ENCODE data around the gene CKAP2. TPM values are rescaled to one million over a fixed set of nuclear protein-coding genes. Genes with fewer than 3 reads are reported as not detected.
"Not testable (repeated sequence)": the region's sequence is repeated elsewhere in the genome, so short reads cannot be mapped to it uniquely, and the experiment has no call there.

CKAP2 gene
- total RNA-seq, 1 experiment from 2014 or later: 75.3 TPM

DNA sequence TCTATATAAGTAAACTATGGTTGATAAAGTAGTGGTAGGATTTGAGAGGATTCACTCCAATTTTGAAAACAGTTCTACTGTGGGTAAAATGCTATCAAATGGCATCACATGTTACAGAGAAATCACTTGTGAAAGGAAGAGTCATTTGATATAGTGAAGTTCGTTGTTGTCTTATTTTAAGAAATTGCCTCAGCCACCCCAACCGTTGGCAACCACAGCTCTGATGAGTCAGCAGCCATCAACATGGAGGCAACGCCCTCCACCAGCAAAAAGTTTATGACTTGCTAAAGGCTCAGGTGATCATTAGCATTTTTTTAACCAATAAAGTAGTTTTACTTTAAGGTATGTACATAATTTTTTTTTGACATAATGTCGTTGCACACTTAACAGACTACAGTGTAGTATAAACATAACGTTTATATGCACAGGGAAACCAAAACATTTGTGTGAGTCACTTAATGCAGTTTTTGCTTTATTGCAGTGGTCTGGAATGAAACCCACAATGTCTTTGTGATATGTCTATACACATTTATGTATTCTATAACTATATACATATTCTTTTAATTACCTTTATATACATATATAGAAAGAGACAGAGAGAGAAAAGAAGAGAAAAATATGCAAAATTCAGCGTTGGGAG is 58.8 kb downstream of the CKAP2 start:
- DNase-seq (ENCODE audit: low spot score); in situ Hi-C loops (cut with HindIII; ENCODE audit: low sequenced_read_pairs): not testable (repeated sequence)

- in situ Hi-C loops (cut with HindIII; ENCODE audit: low sequenced_read_pairs); DNase-seq (ENCODE audit: low spot score): not testable (repeated sequence)
These were observed 68.0 kb downstream of the CKAP2 start for GRCh38 chr13:52523323-52523722.

Other genes starting within 250 kb of the CKAP2 start
- 0.55 and 1.3 TPM in 2 replicates for gene THSD1, start 49.3 kb upstream of the CKAP2 start, total RNA-seq (2014; rRNA removed; shearing (Covaris generic))
- 12.6 and 21.2 TPM in 2 replicates for gene VPS36, start 4.8 kb upstream of the CKAP2 start, total RNA-seq (2014; rRNA removed; shearing (Covaris generic))
- 1.7 and 2.3 TPM in 2 replicates for gene HNRNPA1L2, start 187.0 kb downstream of the CKAP2 start, total RNA-seq (2014; rRNA removed; shearing (Covaris generic))
- 18.2 and 31.3 TPM in 2 replicates for gene SUGT1, start 197.4 kb downstream of the CKAP2 start, total RNA-seq (2014; rRNA removed; shearing (Covaris generic))